Activated CD4-positive, alpha-beta memory T cell treated with anti-CD3 and anti-CD28 coated beads, Interleukin-2, amount 10 ng/mL, durations not matched to agents 7 days and 5 days (primary cell): ENCODE data around the gene TWIST2. TPM values are rescaled to one million over a fixed set of nuclear protein-coding genes. Genes with fewer than 3 reads are reported as not detected.

ENCODE experiments used
- CTCF ChIA-PET: fragments of 350-600 bp; sonication (Branson Sonifier 250); formaldehyde crosslinking; loops from one replicate; lab custom pipeline; 2021; ENCODE audit warnings: antibody characterized with exemption, inconsistent platforms; lab: Charles Lee
- POLR2A ChIA-PET: fragments of 350-600 bp; sonication (Branson Sonifier 250); formaldehyde crosslinking; loops from one replicate; lab custom pipeline; 2021; ENCODE audit warnings: antibody characterized with exemption; lab: Charles Lee
- DNase-seq: peaks from one replicate; pipeline ENCODE4 v3.0.0-alpha.2; 2020
- H3K27ac Mint-ChIP-seq: one replicate; pipeline ENCODE4 v1.8.0; 2021; ENCODE audit warnings: mild to moderate bottlenecking, mixed read lengths
- H3K27me3 Mint-ChIP-seq: one replicate; pipeline ENCODE4 v1.8.0; 2021; ENCODE audit warnings: mixed read lengths
- H3K36me3 Mint-ChIP-seq: one replicate; pipeline ENCODE4 v1.8.0; 2021; ENCODE audit warnings: low read depth, mixed read lengths
- H3K4me1 Mint-ChIP-seq: one replicate; pipeline ENCODE4 v1.8.0; 2021; ENCODE audit warnings: mixed read lengths
- H3K4me3 Mint-ChIP-seq: one replicate; pipeline ENCODE4 v1.8.0; 2021; ENCODE audit warnings: mild to moderate bottlenecking, mixed read lengths
- H3K9me3 Mint-ChIP-seq: one replicate; pipeline ENCODE4 v1.8.0; 2021; ENCODE audit warnings: mixed read lengths
- total RNA-seq, 2 experiments: library from RNA; stranded (reverse); gene quantifications; one replicate each; pipeline ENCODE4 v1.2.3, GENCODE V29; 2021

TWIST2 gene
- total RNA-seq, 2 experiments from 2014 or later, result not detected

GRCh38 chr2:238884812-238885408 is 37.0 kb downstream of the TWIST2 start:
- DNase-seq, result no peak
- no peak overlapping the region for H3K4me3 Mint-ChIP-seq
- CTCF ChIA-PET, result no interaction called here
- no peaks in the 10 kb centered on the region for H3K4me1 Mint-ChIP-seq
- H3K9me3 Mint-ChIP-seq, result no peaks in the 10 kb centered on the region
- H3K27me3 Mint-ChIP-seq, result no peaks in the 10 kb centered on the region
- H3K27ac Mint-ChIP-seq, result no peak overlapping the region
- POLR2A ChIA-PET, result no interaction called here
- no peaks in the 10 kb centered on the region for H3K36me3 Mint-ChIP-seq

GRCh38 chr2:238886453-238887094 is 38.7 kb downstream of the TWIST2 start:
- H3K9me3 Mint-ChIP-seq, result no peaks in the 10 kb centered on the region
- H3K4me1 Mint-ChIP-seq, result no peaks in the 10 kb centered on the region
- CTCF ChIA-PET, result no interaction called here

DNA sequence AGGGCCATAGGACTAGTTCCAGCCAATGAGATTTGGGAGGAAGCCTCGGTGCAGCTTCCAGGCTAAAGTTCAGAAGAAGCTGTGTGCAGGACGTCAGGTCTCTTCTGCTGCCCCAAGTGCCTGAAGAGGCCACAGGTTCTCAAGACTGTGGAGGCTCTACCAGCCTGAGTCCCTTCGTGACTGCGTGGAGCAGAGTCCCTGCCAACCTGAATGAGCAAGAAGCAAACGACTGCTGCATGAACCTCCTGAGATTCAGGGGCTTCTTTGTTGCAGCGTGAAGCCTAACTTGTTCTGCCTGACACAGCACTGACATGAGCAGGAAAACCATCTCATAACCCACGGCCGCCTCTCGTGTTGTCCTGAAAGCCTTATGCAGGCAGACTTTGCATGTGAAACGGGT is 39.7 kb downstream of the TWIST2 start:
- no peaks in the 10 kb centered on the region for H3K27me3 Mint-ChIP-seq
- DNase-seq, result no peak
- ChIA-PET CTCF (no interaction called here), POLR2A (no interaction called here)
- H3K4me3 Mint-ChIP-seq, result no peak overlapping the region
- no peaks in the 10 kb centered on the region for H3K36me3 Mint-ChIP-seq
- H3K9me3 Mint-ChIP-seq, result no peaks in the 10 kb centered on the region
- no peaks in the 10 kb centered on the region for H3K4me1 Mint-ChIP-seq
- H3K27ac Mint-ChIP-seq, result no peak overlapping the region

More at GRCh38 chr2:238886453-238887094, 38.7 kb downstream of the TWIST2 start:
- no peaks in the 10 kb centered on the region for H3K27me3 Mint-ChIP-seq
- H3K27ac Mint-ChIP-seq, result no peak overlapping the region
- no peaks in the 10 kb centered on the region for H3K36me3 Mint-ChIP-seq
- no peak overlapping the region for H3K4me3 Mint-ChIP-seq
- no peak for DNase-seq
- POLR2A ChIA-PET, result no interaction called here

- no peak for DNase-seq
- Mint-ChIP-seq H3K36me3 (no peaks in the 10 kb centered on the region), H3K4me1 (no peaks in the 10 kb centered on the region), H3K4me3 (no peak overlapping the region), H3K27me3 (no peaks in the 10 kb centered on the region), H3K27ac (no peak overlapping the region), H3K9me3 (no peaks in the 10 kb centered on the region)
- ChIA-PET CTCF (no interaction called here), POLR2A (no interaction called here)
Measured at GRCh38 chr2:238888781-238889180, 40.9 kb downstream of the TWIST2 start.

DNA sequence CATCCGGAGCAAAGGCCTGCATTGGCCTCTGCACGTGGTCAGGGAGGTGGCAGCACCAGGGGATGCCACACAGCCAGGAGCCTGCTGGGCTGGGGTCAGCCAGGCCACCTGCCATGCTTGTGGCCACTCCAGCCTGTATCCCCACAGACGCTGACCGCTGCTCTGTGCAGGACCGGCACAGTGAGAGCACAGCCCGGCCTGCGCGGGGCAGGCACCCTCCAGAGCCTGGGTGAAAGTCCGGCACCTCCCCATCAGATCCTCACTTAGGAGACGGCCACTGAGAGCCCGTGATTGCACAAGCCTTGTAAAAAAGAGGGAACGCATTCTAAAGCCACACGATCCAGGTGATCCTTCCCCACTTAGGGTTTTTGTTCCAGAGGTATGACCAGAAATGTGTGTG is 42.2 kb downstream of the TWIST2 start:
- POLR2A ChIA-PET, result no interaction called here
- no peaks in the 10 kb centered on the region for H3K36me3 Mint-ChIP-seq
- H3K27me3 Mint-ChIP-seq, result no peaks in the 10 kb centered on the region
- no peak for DNase-seq
- H3K27ac Mint-ChIP-seq, result no peak overlapping the region
- H3K4me3 Mint-ChIP-seq, result no peak overlapping the region
- no peaks in the 10 kb centered on the region for H3K4me1 Mint-ChIP-seq
- CTCF ChIA-PET, result no interaction called here
- no peaks in the 10 kb centered on the region for H3K9me3 Mint-ChIP-seq

DNA sequence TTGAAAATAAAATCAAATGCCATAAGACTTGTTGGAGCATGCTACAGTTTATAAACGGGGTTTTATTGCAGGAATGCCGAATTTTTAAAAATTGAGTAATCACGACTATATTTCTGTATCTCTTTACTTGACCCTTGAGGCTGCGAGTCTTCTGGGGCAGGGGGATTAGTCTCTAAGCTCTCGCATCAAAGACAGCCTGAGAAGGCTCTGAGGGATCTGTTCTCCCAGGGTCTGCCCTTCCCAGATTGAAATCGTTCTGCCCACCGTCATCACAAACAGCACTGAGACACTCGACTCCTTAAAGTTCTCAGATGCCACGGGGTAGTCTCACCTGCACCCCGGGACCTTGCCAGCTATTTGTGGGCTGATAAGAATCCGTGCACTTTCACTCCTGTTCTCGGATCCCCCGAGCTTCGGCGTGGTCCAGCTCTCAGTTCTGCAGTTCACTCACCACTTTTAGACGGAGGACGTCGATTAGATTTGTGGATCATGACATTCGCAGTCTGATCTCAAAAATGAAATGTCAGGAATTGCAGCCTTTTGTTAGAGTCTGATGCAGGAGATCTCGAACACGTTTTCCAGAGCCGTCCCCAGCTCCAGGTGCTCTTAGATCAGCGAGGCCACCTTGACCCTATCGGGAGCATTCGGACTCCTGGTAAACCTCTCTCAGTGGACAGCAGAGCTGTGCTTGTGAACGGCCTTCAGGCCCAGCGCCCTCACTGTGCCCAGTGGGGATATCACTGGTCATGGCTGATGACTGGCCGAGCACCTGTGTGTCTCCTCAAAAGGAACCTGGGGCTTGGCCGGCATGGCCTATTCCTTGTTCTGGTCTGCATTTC is 43.0 kb downstream of the TWIST2 start:
- no peak for DNase-seq
- no peak overlapping the region for H3K4me3 Mint-ChIP-seq
- no peaks in the 10 kb centered on the region for H3K27me3 Mint-ChIP-seq
- no peaks in the 10 kb centered on the region for H3K9me3 Mint-ChIP-seq
- CTCF ChIA-PET, result no interaction called here
- no peaks in the 10 kb centered on the region for H3K36me3 Mint-ChIP-seq
- POLR2A ChIA-PET, result no interaction called here
- no peak overlapping the region for H3K27ac Mint-ChIP-seq
- no peaks in the 10 kb centered on the region for H3K4me1 Mint-ChIP-seq

DNA sequence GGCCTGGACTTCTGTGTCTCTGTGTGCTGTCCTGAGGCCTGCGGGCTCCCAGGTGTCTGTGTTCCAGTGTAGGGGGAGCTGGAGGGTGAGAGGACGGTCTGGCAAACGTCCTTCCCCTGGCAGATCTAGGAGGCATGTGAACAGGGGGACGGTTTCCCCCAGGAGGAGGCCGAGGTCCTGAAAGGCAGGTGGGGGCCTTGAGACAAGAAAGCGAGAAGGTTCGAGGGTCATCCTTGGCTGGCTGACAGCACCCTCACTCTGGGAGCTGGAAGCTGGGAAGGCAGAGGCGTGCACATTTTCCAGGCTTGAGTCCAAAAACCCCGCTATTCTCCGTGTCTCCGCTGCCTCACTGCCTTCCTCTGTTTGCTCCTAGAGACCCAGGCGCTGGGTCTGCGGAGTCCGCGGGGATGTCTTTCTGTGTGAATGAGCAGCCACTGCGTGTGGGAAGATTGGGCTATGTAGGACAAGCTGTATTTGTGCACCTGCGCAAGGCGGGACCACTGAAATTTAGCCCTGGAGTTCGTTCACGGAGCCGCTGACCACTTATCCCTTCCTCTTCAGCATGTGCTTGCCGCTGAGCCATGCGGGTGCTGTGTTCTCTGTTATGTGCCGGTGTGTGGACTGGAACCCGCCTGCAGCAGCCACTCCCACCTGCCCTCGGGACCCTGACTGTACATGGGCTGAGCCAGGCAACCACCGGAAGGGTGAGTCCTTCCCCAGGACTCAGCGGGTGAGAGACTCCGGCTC is 43.7 kb downstream of the TWIST2 start:
- ChIA-PET CTCF (no interaction called here), POLR2A (no interaction called here)
- Mint-ChIP-seq H3K4me3 (no peak overlapping the region), H3K27me3 (no peaks in the 10 kb centered on the region), H3K36me3 (no peaks in the 10 kb centered on the region), H3K4me1 (no peaks in the 10 kb centered on the region), H3K9me3 (no peaks in the 10 kb centered on the region), H3K27ac (no peak overlapping the region)
- DNase-seq, result no peak

GRCh38 chr2:238892204-238892500 is 44.3 kb downstream of the TWIST2 start:
- Mint-ChIP-seq H3K4me3 (no peak overlapping the region), H3K4me1 (no peaks in the 10 kb centered on the region), H3K36me3 (no peaks in the 10 kb centered on the region), H3K9me3 (no peaks in the 10 kb centered on the region), H3K27me3 (no peaks in the 10 kb centered on the region), H3K27ac (no peak overlapping the region)
- no peak for DNase-seq
- ChIA-PET CTCF (no interaction called here), POLR2A (no interaction called here)

DNA sequence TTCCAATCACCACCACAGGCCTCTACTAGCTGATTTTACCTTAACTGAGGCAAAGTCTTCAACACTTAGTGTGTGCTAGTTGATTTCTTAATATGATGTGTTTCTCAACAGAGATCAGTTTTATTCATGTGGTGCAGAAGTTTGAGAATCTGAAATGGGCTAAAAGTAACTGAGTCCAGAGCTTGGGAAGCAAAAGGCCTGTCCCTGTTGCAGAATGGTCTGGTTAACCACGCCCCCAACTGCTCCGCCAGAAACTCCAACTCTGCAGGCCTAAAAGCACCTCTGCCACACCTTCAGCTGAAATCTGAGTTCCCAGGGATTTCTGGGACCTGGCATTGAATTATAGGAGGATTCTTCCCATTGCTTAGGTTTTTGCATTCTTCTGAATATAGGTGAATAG is 44.9 kb downstream of the TWIST2 start:
- Mint-ChIP-seq H3K27me3 (no peaks in the 10 kb centered on the region), H3K4me1 (no peaks in the 10 kb centered on the region), H3K4me3 (no peak overlapping the region), H3K27ac (no peak overlapping the region), H3K36me3 (no peaks in the 10 kb centered on the region), H3K9me3 (no peaks in the 10 kb centered on the region)
- ChIA-PET CTCF (no interaction called here), POLR2A (no interaction called here)
- no peak for DNase-seq

GRCh38 chr2:238893349-238894000 is 45.6 kb downstream of the TWIST2 start:
- H3K27me3 Mint-ChIP-seq, result no peaks in the 10 kb centered on the region

GRCh38 chr2:238894226-238894949 is 46.5 kb downstream of the TWIST2 start:
- Mint-ChIP-seq H3K36me3 (no peaks in the 10 kb centered on the region), H3K4me1 (no peaks in the 10 kb centered on the region), H3K27me3 (no peaks in the 10 kb centered on the region), H3K9me3 (no peaks in the 10 kb centered on the region), H3K27ac (no peak overlapping the region), H3K4me3 (no peak overlapping the region)
- no peak for DNase-seq
- ChIA-PET CTCF (no interaction called here), POLR2A (no interaction called here)

More at GRCh38 chr2:238893349-238894000, 45.6 kb downstream of the TWIST2 start:
- H3K4me1 Mint-ChIP-seq, result no peaks in the 10 kb centered on the region
- H3K27ac Mint-ChIP-seq, result no peak overlapping the region
- ChIA-PET POLR2A (no interaction called here), CTCF (no interaction called here)
- DNase-seq, result no peak
- H3K4me3 Mint-ChIP-seq, result no peak overlapping the region
- no peaks in the 10 kb centered on the region for H3K36me3 Mint-ChIP-seq
- H3K9me3 Mint-ChIP-seq, result no peaks in the 10 kb centered on the region

- POLR2A ChIA-PET, result no interaction called here
- Mint-ChIP-seq H3K36me3 (no peaks in the 10 kb centered on the region), H3K4me1 (no peaks in the 10 kb centered on the region), H3K27me3 (no peaks in the 10 kb centered on the region), H3K9me3 (no peaks in the 10 kb centered on the region), H3K4me3 (no peak overlapping the region), H3K27ac (no peak overlapping the region)
- CTCF ChIA-PET, result no interaction called here
- no peak for DNase-seq
Measured at GRCh38 chr2:238894950-238895298, 47.0 kb downstream of the TWIST2 start.
